ENCODE measurements around the gene SDCCAG8. TPM values are rescaled to one million over a fixed set of nuclear protein-coding genes. Genes with fewer than 3 reads are reported as not detected.
"Not testable (repeated sequence)": the region's sequence is repeated elsewhere in the genome, so short reads cannot be mapped to it uniquely, and the experiment has no call there.

Gene SDCCAG8
- total RNA-seq, 1 donor from 2014 or later = 61.7 TPM

DNA sequence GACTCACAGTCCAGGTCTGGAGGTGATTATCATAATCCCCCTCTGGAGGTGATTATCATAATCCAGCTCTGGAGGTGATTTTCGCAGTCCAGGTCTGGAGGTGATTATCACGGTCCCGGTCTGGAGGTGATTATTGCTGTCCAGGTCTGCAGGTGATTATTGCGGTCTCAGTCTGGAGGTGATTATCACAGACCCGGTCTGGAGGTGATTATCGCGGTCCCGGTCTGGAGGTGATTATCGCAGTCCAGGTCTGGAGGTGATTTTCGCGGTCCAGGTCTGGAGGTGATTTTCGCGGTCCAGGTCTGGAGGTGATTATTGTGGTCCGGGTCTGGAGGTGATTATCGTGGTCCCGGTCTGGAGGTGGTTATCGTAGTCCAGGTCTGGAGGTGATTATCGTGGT is 76.6 kb downstream of the SDCCAG8 start:
- DNase-seq = no peak

DNA sequence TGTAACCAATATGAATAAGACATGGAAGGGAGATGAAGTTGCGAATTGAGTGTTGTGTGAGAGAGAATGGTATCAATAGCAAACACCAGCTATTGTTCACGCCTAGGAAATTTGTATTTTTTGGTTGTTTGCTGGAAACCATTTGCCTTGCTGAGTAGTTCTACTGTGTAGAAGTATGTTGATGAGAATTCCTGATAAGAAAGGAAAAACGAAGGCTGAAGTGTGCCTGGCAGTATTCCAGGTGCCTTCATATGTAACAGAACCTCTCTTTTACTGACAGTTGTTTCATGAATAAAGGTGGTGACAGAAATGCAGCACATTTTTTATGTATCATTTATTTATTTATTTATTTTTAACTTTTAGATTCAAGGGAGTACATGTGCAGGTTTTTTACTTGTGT is 79.5 kb downstream of the SDCCAG8 start:
- DNase-seq = no peak

DNA sequence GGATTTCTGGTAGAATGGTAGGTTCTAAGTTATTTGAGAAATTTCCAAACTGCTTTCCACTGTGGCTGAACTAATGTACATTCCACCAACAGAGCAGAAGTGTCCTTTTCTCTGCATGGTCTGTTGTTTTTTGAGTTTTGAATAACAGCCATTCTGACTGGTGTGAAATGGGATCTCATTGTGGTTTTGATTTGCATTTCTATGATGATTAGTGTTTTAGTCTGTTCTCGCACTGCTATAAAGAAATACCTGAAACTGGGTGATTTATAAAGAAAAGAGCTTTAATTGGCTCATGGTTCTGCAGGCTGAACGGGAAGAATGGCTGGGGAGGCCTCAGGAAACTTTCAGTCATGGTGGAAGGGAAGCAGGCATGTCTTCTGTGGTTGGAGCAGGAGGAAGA is 80.3 kb downstream of the SDCCAG8 start:
- DNase-seq = no peak

DNA sequence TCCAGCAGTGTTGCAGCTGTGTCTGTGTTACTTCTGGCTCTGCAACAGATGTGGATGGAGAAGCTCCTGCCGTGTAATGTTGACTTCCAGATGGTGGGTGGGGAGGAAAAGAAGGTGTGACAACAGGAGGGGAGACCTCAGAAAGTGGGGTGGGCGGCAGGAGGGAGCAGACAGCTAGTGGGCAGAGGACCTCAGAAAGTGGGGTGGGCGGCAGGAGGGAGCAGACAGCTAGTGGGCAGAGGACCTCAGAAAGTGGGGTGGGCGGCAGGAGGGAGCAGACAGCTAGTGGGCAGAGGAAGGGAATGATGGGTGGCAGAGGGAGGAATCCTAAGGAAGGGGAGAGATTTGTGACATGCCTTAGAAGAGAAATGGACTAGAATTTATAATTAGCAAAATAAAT is 83.0 kb downstream of the SDCCAG8 start:
- DNase-seq = not testable (repeated sequence)

DNA sequence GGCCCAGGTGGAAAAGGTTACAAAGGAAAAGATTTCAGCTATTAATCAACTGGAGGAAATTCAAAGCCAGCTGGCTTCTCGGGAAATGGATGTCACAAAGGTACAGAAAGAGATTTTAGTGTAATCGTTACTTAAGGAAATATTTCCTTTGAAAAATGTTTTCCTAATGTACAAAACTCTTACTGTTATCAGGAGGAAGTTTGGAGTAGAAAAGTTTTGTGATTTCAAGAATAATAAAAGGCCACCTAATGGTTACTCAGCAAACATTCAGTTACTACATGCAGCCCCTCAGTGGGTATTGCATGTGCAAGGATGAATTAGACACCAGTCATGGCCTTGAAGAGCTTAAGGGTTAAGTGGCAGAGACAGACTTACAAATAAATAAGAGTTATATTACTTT is 85.2 kb downstream of the SDCCAG8 start:
- no peak for DNase-seq

DNA sequence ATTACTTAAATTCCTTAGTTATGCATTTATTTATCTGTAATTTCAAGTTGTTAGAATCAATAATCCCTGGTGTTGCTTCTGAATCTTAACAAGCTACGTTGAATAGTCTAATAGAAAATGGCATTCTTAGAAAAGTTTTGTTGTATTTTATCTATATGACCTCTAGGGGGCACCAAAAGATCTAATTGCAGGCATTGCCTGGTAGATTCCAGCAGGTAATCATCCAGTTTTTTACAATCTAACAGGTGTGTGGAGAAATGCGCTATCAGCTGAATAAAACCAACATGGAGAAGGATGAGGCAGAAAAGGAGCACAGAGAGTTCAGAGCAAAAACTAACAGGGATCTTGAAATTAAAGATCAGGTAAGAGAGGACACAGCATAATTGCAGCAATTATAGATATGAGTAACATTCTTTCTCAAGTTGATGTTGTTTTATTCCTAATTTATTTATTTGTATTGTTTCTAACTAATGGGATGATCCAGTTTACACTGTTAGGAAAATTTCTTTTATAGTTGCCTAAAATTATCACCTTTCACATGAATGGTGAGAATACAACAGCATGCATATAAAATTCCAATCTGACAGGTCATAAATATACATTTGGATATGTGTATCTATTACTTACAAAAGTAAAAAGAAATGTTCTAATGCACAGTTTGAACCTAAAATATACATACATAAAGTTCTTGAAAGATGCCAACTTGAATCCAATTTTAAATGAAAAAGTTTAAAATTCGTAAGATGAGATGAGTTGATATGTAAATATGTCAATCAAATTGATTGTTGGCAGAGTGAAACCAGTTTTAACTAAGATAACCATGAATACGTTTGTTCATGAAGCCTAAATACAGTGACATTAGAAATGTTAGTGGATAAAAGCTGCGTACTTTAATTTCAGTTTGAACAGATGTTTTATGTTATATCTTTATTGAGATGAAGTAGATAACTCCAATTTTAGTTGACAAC is 88.4 kb downstream of the SDCCAG8 start:
- peak; percentile 73 for DNase-seq

DNA sequence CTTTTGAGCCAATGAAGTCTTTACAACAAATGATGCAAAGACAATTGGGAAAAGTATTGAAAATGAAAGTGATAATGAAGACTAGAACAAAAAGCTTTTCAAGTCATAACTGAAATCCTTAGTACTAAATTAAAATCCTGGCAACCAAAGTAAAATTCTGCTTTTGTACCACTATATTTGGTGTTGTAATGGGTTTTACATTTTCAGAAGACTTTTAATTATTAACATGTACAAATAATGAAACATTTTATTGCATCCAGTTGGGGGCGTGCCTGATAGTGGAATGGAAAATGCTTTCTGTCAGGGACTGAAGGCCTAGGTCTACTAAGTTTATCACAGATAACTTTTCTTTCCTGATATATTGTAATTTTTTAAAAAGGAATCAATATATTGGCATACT is 89.4 kb downstream of the SDCCAG8 start:
- peak; percentile 15 for DNase-seq

DNA sequence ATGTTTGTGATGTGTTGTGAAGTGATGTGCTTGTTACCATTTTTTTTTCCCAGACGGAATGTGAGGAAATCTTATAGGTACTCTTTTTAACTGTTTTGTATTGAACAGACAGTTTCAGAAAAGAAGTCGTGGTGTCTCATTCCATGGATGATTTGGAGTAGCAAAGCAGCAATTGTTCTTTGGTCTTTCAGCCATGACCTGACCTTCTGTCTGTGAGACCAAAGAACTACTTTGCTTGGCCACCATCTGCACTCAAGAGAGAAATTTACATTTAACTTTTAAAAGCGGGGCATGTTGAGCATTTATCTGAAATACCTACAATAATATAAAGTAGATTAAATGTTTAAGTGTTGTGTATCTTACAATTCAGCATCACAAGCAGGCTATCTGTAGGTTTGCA is 90.2 kb downstream of the SDCCAG8 start:
- no peak for DNase-seq

DNA sequence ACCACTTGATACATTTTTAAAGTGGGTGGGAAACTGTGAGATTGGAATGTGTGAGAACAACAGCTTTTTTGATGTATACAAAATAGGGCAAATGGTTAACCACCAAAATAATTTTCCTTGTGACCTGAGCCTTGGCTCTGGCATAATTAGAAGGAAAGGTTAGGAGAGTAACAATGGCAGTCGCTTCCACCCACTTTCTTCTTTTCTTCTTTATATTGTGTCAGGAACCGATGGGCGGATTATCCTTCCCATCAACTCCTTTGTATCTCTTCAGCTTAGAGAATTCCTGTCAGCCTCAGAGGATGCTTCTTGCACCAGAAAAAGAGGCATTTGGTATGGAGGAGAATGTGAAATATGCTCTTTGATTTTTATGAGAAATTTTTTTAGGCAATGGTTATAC is 90.6 kb downstream of the SDCCAG8 start:
- DNase-seq = no peak

DNA sequence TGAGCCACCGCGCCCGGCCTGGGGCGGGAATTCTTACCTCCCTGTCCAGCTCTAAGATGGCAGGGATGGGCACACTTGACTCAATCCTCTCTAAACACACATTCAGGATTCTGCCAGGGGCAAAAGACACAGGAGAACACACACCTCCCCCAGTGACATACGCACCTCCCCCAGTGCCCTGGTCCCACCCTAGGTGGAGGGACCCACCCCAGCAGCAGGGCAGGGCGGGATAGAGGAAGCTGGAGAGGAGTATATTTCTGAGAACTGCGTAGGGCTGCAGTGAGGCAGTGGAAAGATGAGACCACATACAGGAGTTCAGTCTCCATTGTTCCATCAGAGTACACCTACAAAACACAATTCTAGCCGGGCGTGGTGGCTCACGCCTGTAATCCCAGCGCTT is 92.5 kb downstream of the SDCCAG8 start:
- DNase-seq = no peak

DNA sequence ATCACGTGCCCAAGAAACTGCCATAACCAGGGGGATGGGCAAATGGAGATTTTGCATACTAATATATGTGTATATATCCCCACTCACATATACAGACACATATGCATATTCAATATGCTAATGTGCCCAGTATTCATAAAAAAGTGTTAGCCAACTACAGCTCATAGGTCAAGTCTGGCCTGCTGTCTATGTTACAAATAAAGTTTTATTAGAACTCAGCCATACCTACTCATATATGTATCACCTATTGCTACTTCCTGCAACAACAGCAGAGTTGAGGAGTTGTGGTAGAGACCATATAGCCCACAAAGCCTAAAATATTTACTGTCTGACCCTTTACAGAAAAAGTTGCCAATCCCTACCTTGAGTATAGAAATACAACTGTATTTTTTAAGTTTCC is 93.3 kb downstream of the SDCCAG8 start:
- DNase-seq = no peak

DNA sequence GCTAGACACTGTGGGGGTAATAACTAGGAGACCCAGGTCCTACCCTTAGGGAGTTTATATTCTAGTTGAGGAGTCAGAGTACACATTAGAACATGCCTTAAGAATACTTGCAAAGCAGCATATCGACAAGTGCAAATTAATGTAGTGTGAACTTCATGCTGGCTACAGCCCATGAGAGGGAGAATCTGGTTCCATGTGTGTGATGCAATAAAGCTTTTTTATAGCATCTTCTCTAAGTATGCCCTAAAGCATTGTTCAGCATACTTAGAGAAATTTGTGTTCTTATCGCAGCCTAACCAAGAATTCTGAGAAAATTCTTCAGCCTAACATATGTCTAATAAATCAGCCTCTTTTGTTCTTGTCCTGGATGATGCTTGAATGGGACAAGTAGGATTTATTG is 95.5 kb downstream of the SDCCAG8 start:
- no peak for DNase-seq

DNA sequence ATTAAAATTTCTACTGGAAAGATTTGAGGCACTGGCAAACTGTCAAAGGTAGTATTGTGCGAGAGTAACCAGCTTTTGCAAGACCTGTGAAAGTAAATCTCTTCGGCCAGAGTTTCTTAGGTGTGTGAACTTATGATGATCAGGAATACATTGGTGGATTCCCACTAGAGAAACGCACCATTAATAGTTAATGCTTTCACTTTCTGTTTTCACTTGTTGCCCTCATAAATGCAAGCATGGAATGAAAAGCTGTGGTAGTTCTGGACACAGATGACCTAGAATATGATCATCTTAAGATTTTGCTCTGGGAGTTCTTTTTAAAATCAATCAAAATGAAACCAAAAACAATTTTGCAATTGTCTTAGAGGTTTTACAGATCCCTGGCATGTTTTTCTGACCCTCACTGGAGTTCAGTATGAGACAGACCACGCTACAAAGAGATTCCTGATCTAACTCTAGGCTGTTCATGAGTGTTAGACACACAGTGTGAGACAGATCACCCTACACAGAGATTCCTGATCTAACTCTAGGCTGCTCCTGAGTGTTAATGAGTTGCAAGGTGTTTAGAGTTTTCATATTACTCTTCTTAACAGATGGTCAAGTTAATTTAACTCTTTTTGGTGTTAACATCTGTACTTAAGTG is 98.8 kb downstream of the SDCCAG8 start:
- DNase-seq = no peak

DNA sequence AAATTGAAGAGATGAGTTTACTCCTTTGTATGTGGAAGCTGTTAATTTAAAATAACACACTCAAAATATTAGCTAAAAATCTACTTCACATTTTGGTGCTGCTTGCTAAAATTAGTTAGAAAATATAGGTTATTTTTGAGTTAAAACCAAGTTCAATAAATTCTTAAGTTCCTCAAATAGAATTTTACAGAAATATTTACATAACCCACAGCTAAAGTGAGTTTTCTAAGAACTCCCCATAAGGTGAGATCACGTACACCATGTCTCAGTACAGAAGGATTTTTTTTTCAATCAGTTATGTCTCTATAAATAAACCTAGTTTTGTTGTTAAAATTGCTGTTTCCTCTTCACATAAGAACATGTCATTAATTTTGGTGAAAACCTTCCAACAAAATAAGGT is 108.0 kb downstream of the SDCCAG8 start:
- no peak for DNase-seq

DNA sequence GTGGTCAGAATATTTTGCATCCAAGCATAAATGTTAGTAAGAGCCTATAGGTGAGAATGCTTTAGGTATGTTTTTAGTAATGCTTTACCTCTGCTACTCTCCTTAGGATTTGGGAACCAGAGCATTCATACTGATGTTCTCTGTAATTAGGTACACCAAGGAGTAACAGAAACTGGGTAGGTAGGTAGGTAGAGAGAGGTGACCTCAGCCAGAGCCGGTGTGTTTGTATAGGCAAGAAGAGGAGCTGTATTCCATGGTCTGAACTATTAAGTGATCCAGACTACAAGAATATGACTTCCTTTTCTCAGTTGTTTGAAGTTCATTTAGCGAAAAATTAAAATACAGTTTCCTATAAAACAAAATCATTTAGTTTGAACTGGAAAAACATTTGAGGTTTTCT is 108.5 kb downstream of the SDCCAG8 start:
- DNase-seq = no peak

DNA sequence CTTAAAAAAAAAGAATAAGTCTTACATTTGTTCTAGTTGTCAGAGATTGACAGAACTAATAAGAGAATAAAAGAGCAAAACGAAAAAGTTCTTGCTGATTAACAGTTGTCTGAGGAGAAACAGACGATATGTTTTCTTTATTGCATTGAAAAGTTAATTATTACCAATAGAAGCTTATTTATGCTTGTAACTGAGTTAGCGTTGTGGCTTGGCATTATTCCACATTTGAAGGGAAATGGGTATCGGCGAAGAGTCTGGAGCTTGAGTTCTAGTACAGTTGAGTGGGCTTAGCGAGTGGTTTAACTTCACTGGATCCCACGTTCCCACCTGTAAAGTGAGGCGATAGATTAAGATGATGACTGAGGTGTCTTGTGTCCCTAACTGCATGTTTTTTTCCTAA is 109.0 kb downstream of the SDCCAG8 start:
- no peak for DNase-seq

DNA sequence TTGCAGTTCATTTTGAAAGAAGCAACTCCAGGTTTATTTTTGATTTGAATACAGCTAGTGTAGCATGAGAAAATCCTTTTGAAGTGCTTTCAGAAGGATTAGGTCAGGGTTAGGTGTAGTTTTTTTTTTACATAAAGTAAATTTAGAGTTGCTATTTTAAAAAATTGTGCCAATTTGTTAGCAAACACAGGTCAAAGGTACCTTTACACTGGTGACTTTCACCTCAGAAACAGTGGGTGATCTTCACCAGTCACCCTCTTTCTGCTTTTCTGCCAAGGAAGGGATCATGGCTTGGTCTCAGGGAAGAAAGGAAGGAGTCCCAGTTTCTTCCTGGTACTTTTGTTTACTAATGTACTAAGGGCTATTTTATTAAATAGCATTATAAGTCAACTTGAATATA is 111.5 kb downstream of the SDCCAG8 start:
- no peak for DNase-seq

DNA sequence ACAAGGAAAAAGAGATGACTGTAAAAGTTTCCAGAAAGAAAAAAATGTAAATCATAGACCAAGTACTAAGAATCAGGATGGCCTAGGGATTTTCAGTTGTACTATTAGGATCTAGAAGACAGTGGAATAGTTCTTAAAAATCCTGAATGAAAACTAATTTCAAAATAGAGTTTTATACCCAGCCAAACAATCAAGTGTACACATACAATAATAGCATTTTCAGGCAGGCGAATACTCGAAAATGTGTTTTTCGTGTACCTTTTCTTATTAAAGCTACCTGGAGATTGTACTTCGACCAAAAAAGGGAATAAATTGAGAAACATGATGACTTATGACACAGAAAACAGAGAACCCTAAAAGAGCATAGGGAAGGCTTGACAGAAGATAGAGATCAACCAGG is 118.6 kb downstream of the SDCCAG8 start:
- DNase-seq = no peak

DNA sequence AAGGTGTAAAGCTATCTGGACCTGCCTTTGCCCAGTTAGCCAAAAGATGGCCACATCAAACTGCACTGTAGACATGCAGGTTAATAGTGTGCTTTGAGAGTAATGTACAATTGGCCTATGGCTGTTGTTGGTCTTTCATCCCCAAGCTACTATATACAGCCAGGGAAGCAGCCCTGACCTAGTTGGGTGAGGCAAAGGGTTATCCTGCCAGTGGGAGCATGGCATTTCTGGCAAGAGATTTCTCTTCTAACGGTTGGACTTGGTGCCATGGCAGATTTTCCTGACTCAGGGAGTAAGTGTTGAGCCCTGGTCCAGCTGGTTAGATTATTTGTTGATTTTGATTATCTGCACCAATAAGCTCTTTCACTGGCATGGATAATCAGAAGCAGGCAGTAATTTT is 119.8 kb downstream of the SDCCAG8 start:
- DNase-seq = no peak

DNA sequence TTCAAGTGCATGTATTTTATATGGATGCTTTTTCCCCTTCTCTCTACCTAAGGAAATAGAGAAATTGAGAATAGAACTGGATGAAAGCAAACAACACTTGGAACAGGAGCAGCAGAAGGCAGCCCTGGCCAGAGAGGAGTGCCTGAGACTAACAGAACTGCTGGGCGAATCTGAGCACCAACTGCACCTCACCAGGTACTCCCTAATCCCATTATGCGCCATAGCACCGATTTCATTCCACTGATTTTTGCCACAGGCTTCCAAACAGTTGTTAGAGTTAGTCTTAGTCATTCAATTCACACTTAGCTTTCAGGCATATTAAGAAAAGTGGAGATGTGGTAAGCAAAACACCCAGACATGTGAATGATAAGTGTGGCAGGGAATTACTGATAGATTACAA is 122.8 kb downstream of the SDCCAG8 start:
- DNase-seq = no peak

DNA sequence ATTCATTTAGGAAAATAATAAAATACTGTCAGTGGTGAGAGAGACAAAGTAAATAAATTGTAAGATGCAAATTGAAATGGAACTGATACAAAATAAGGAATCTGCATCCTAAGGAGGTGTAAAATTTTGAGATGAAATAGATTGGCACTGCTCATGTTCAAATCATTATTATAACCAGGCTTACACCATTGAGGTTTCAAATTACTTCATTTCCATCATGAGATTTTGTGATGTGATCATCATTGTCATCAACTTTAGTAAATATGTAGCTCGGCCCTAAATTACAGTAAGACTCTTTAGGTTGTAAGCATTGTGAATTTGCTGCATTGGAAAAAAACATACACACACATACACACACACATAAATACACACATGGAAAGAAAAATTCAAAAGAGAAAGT is 123.4 kb downstream of the SDCCAG8 start:
- DNase-seq = no peak

DNA sequence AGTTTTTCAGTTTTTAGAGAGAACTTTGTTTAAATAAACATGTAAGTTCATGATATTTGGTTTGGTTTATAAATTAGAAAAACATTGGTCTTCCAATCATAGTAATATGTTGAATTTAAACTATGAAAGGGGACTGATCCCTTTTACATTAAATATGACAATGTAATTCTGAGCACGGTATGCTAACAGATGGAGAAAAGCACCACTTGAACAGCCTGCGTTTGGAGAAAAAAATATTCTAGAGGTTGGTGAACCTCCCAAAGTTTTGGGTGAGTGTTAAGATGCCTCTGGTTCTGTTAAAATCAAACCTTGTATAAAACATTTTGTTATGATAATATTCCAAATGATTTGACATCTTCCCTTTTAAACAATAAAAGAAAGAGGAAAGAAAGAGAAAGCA is 123.9 kb downstream of the SDCCAG8 start:
- DNase-seq = no peak

DNA sequence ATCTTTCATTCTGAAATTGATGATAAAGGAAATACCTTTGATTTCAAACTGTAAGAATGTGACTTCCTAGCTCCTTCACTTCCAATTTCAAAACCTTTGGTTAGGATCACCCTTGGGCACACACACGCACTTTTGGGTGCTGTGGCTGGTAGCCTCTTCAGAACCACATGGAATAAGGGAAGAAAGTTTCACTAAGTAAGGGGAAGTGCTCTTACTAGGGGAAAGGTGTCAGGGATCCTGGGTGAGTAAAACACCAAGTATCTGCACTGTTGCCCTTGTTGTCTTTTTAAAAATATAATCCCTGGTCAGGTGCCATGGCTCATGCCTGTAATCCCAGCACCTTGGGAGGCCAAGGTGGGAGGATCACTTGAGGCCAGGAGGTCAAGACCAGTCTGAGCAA is 132.4 kb downstream of the SDCCAG8 start:
- no peak for DNase-seq

Data from tongue (tissue), 2 donors.